ENCODE data around the gene C10orf67. TPM values are rescaled to one million over a fixed set of nuclear protein-coding genes. Genes with fewer than 3 reads are reported as not detected.
"Not testable (repeated sequence)": the region's sequence is repeated elsewhere in the genome, so short reads cannot be mapped to it uniquely, and the experiment has no call there.

The C10orf67 gene
- total RNA-seq, 1 donor from 2014 or later: 0.08 TPM

- ATAC-seq: no peak
Measured at GRCh38 chr10:23263441-23264164, 81.0 kb downstream of the C10orf67 start.

DNA sequence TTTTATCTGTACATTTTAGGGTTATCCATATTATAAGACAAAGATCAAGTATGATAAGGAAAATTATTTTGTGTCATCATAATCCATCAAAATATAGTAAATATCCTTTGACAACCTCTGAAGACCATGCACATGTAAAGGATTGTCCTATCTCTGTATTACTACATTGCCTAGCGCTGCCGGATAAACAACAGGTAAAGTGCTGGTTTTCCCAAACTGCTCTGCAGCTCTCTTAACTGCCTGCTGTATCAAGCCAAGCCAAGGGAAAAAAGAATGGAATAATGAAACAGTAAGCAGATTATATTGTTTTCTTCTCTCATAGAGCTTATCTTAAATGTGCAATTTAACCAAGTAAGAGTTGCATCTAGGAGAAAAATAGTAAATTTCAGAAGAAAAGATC lies 81.7 kb downstream of the C10orf67 start:
- ATAC-seq: no peak

GRCh38 chr10:23258516-23258915 lies 86.1 kb downstream of the C10orf67 start:
- no peak for ATAC-seq

DNA sequence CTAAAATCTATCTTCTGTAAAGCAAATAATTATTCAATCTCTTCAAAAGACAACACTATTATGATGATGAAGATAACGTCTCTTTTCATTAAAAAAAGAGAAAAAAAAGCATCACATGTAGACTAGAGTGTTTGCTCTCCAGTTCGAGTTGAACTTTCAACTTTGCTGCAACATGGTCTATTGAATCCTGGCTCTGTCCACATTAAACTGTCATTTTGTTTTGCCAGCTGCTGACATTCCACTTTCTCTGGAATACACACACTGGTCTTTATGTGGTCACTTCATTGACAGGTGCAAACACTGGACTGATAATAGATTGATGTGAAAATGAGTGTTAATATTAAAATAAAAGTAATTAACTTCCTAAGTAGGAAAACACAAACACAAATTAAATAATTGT lies 90.8 kb downstream of the C10orf67 start:
- no peak for ATAC-seq

DNA sequence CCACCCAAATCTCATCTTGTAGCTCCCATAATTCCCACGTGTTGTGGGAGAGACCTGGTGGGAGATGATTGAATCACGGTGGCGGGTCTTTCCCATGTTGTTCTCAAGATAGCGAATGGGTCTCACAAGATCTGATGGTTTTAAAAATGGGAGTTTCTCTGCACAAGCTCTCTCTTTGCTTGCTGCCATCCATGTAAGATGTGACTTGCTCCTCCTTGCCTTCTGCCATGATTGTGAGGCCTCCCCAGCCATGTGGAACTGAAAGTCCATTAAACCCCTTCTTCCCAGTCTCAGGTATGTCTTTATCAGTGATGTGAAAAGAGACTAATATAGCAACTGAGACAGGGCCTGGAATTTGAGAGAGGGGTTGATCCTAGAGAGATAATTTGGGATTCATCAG lies 91.7 kb downstream of the C10orf67 start:
- ATAC-seq: not testable (repeated sequence)

- not testable (repeated sequence) for ATAC-seq
Measured at GRCh38 chr10:23241779-23242178, 102.8 kb downstream of the C10orf67 start.

- ATAC-seq: no peak
Measured at GRCh38 chr10:23238015-23238414, 106.6 kb downstream of the C10orf67 start.

DNA sequence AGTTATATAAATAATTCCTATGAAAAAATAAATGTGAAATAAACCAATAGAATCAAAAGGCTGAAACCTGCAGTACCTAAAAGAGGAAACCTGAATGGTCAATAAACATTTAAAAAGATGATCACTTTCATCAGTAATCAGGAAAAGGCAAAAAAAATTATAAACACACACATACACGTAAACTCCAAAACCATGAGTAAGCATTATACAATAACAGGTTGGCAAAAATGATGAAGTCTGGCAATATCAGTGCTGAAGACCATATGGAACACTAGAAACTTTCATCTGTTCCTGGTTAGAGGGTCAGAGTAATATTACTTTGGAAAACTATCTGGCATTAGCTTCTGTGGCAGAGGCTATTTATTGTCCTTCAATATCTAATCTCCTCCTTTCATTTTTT lies 114.0 kb downstream of the C10orf67 start:
- no peak for ATAC-seq

GRCh38 chr10:23217471-23217870 lies 127.1 kb downstream of the C10orf67 start:
- ATAC-seq: no peak

DNA sequence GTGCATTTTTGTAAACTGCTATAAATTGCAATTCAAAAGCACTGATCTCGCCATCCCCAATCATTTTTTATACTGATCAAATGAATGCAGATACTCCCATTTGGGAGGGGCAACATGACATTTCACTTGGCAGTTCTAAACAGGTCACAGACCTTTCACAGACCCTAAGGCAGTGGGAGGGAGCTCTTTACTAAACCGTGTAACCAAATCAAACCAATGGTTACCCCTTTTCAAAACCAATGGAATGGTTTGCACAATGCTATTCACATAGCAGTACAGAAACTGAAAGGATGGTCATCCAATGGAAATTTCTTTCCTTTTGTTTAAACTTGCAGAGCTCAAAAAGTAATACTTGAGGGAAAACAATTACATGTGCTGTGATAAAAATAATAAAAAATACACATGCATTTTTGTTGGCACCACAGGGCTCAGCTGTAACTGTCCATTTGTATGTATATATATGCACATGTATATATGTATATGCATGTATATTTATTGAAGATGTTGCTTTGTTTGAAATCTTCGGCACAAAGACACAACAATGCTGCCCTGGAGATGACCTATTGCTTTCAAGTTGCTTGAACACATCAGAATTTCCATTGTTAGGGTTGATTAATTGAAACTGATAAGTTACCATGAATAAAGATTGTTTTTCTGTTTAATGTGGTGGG lies 138.5 kb downstream of the C10orf67 start:
- no peak for ATAC-seq

- no peak for ATAC-seq
Measured at GRCh38 chr10:23204773-23205172, 139.8 kb downstream of the C10orf67 start.

GRCh38 chr10:23203369-23204325 lies 140.9 kb downstream of the C10orf67 start:
- no peak for ATAC-seq

GRCh38 chr10:23202779-23203178 lies 141.8 kb downstream of the C10orf67 start:
- ATAC-seq: no peak

GRCh38 chr10:23201837-23202236 lies 142.8 kb downstream of the C10orf67 start:
- ATAC-seq: no peak

- no peak for ATAC-seq
Measured at GRCh38 chr10:23200997-23201652, 143.5 kb downstream of the C10orf67 start.

GRCh38 chr10:23200586-23200985 lies 144.0 kb downstream of the C10orf67 start:
- no peak for ATAC-seq

GRCh38 chr10:23199768-23200511 lies 144.7 kb downstream of the C10orf67 start:
- ATAC-seq: no peak

- no peak for ATAC-seq
Measured at GRCh38 chr10:23198940-23199767, 145.4 kb downstream of the C10orf67 start.

DNA sequence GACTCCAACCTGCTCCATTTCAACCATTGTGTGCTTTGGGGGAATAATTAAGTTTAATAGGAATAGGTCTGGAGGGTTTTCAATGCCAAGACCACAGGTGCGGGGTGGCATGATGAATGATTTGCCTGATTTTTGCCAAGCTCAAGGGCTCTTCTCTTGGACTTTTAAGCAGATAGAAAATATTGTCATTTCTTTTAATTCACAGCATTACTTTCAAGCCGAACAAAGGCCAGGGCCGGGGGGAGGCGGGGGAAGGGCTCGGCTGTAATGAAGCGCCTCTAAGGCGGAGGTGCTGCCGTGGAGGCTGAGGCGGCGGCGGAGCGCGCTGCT lies 146.0 kb downstream of the C10orf67 start:
- no peak for ATAC-seq

DNA sequence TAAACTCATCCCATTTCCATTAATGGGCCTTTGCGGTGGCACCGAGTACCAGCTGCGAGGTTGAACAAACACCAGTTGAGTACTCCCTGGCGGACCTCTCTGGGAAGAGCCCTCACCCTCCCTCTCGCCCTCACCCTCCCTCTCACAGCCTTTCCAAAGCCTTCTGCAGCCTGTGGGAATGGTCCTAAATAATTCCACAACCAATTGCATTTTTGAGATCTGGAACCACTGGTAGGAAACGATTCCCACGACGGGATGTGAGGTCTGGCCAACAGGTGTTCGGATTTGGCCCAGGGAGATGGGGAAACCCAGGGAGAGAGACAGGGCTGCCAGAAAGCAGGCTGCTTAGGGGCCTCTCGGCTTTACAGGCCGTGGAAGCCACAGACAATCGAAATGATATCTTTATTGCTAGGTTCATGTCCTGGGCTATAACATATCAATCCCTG lies 147.2 kb downstream of the C10orf67 start:
- ATAC-seq: no peak

- no peak for ATAC-seq
Measured at GRCh38 chr10:23196915-23197314, 147.7 kb downstream of the C10orf67 start.
